BE2C (cell line): Measurements from ENCODE around the gene ARAP3.

ENCODE experiments used
- DNase-seq: peaks from one replicate; pipeline ENCODE4 v3.0.0-alpha.2; 2020
- H3K27me3 ChIP-seq: fragments of 250-450 bp; sonication (Bioruptor Pico); 2 replicates; pipeline ENCODE4 v1.5.1; 2020; ENCODE audit warnings: mild to moderate bottlenecking
- H3K36me3 ChIP-seq: fragments of 250-450 bp; sonication (Bioruptor Pico); 2 replicates; pipeline ENCODE4 v1.5.1; 2020; ENCODE audit warnings: mild to moderate bottlenecking
- H3K4me1 ChIP-seq: fragments of 250-450 bp; sonication (Bioruptor Pico); 2 replicates; pipeline ENCODE4 v1.5.1; 2020
- H3K4me3 ChIP-seq: 2 replicates; pipeline ENCODE4 v1.5.1; 2011; ENCODE audit warnings: low read depth, low read length
- H3K9me3 ChIP-seq: fragments of 250-450 bp; sonication (Bioruptor Pico); 2 replicates; pipeline ENCODE4 v1.5.1; 2020
- TF ChIP-seq, protein P1 (sequence below): IDR thresholded peaks from 2 replicates; pipeline ENCODE4 v1.5.1; 2012; ENCODE audit warnings: mild to moderate bottlenecking, low read depth, low read length

ARAP3 gene

GRCh38 chr5:141651728-141652105 lies 30.3 kb downstream of the ARAP3 start:
- TF ChIP-seq, protein P1, sequence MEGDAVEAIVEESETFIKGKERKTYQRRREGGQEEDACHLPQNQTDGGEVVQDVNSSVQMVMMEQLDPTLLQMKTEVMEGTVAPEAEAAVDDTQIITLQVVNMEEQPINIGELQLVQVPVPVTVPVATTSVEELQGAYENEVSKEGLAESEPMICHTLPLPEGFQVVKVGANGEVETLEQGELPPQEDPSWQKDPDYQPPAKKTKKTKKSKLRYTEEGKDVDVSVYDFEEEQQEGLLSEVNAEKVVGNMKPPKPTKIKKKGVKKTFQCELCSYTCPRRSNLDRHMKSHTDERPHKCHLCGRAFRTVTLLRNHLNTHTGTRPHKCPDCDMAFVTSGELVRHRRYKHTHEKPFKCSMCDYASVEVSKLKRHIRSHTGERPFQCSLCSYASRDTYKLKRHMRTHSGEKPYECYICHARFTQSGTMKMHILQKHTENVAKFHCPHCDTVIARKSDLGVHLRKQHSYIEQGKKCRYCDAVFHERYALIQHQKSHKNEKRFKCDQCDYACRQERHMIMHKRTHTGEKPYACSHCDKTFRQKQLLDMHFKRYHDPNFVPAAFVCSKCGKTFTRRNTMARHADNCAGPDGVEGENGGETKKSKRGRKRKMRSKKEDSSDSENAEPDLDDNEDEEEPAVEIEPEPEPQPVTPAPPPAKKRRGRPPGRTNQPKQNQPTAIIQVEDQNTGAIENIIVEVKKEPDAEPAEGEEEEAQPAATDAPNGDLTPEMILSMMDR, result no peak
- Histone ChIP-seq H3K36me3 (peaks cover 12% of the 10 kb centered on the region), H3K4me3 (peak overlapping the region; percentile 65), H3K27me3 (no peaks in the 10 kb centered on the region), H3K9me3 (no peaks in the 10 kb centered on the region), H3K4me1 (no peaks in the 10 kb centered on the region; the same call in 1 of the 2 replicates)
- no peak for DNase-seq

DNA sequence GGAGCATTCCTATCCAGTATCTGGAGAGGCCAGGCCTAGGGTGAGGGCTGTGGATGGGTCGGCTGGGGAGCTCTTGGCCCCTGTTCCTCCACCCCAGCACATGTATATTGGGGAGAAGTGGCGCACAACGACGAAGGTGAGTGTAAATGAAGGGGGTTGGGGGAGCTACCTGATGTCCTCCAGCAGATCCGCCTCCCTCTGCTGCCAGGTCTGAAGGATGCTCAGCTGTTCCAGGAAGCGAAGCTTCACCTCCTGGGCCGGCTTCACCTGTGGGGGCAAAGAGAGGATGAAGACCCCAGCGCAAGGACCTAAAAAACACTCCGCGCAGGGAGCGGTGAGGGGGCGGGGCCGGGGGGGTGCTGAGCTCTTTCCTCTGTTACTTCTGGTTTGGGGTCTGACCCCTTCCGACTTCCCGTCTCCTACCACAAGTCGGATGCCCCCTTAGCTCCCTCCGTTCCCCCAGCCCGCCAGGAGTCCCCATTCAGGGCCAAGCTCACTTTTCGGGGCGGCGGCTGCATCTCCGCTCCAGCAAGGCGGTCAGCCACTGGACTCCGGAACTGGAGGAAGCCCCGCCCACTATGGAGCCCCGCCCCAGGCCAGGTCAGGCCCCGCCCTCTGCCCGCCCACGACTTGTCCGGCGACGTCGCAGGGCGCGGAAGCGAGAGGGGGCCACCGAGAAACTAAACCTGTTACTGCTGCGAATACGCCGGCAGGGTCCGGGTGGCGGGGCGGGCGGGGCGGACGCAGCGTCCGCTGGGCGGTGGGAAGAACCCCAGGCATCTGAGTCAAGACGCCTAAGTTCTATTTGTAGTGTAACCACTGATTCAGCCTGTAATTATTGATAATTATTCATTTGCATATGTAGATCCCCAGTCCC lies 30.9 kb downstream of the ARAP3 start, which contains the start of gene FCHSD1:
FCHSD1 (minus strand) TSS at position 568 of the 877 bp plus-strand sequence; CDS start at position 518, 50 bp downstream.
- Histone ChIP-seq H3K27me3 (no peaks in the 10 kb centered on the region), H3K4me3 (peak within 1 kb of the TSS; percentile 65), H3K36me3 (peaks cover 9% of the 10 kb centered on the region), H3K9me3 (no peaks in the 10 kb centered on the region), H3K4me1 (no peaks in the 10 kb centered on the region; the same call in 1 of the 2 replicates)
- peak; percentile 94 for DNase-seq
- TF ChIP-seq, protein P1, result no peak

DNA sequence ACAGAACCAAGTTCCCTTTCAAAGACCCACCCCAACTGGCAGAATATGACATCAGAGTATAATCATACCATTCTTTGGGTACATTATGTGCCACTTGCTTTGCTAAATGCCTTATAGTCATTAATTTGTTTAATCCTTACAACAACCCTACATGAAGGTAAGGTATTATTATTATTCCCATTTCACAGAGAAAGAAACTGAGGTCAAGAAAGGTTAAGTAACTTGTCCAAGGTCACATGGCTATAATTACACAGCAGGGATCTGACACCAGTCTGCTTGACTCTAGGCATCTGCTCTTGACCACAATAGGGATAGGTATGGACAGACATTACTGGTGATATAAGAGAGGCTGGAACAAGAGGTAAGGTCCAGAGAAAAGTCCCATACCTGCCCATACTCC lies 32.1 kb downstream of the ARAP3 start:
- no peak overlapping the region for H3K4me3 ChIP-seq
- H3K36me3 ChIP-seq, result peaks cover 4% of the 10 kb centered on the region
- H3K9me3 ChIP-seq, result no peaks in the 10 kb centered on the region
- TF ChIP-seq, protein P1, result no peak
- DNase-seq, result no peak
- no peaks in the 10 kb centered on the region for H3K27me3 ChIP-seq
- H3K4me1 ChIP-seq, result no peaks in the 10 kb centered on the region; the same call in 1 of the 2 replicates

GRCh38 chr5:141649056-141649688 lies 32.9 kb downstream of the ARAP3 start:
- Histone ChIP-seq H3K4me3 (no peak overlapping the region), H3K9me3 (no peaks in the 10 kb centered on the region), H3K27me3 (no peaks in the 10 kb centered on the region), H3K4me1 (no peaks in the 10 kb centered on the region; the same call in 1 of the 2 replicates), H3K36me3 (peaks cover 3% of the 10 kb centered on the region)
- no peak for DNase-seq
- TF ChIP-seq, protein P1, result no peak

GRCh38 chr5:141647851-141648250 lies 34.2 kb downstream of the ARAP3 start:
- TF ChIP-seq, protein P1, result no peak
- H3K36me3 ChIP-seq, result no peaks in the 10 kb centered on the region
- H3K4me3 ChIP-seq, result no peak overlapping the region
- DNase-seq, result no peak
- H3K4me1 ChIP-seq, result no peaks in the 10 kb centered on the region; the same call in 1 of the 2 replicates
- no peaks in the 10 kb centered on the region for H3K9me3 ChIP-seq
- H3K27me3 ChIP-seq, result no peaks in the 10 kb centered on the region

- TF ChIP-seq, protein P1, result no peak
- Histone ChIP-seq H3K27me3 (no peaks in the 10 kb centered on the region), H3K4me3 (no peak overlapping the region), H3K36me3 (no peaks in the 10 kb centered on the region), H3K4me1 (no peaks in the 10 kb centered on the region; the same call in 1 of the 2 replicates), H3K9me3 (no peaks in the 10 kb centered on the region)
- no peak for DNase-seq
These were observed 34.8 kb downstream of the ARAP3 start for GRCh38 chr5:141647242-141647641.
